ENCODE measurements around the gene SNAI3. TPM values are rescaled to one million over a fixed set of nuclear protein-coding genes. Genes with fewer than 3 reads are reported as not detected.

The SNAI3 gene
- total RNA-seq, 2 experiments from 2014 or later = 13.4 to 14.3 TPM

DNA sequence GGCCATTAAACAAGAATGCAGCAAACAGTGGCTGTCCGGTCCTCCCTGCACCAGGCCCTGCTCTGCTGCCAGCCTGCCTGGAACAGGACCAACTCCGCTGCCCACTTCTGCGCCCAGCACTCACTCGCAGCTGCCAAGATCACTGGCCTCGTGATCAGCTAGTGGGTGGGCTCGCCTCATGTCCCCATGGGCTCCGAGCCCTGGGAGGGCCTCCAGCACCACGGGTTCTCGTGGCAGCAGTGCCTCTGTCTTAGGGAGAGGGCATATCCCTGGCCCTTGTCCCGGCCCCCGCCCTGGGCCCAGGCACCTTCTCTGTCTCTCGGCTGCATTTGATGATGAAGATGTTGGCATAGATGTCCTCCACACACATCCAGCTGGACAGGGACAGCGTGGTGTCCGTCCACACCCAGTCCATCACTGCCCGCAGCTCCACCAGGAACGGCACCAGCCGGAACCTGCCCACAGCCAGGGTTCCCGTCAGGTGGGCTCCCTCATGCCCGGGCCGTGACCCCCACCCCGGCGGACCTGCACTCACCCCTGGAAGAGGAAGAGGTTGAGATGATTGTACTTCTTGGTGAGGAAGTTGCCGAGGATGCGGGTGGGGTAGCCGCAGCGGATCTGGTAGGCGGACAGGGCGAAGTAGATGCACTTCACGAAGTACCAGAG, 33.1 kb upstream of the SNAI3 start:
- ATAC-seq = no peak
- H3K9me3 Mint-ChIP-seq (ENCODE audit: insufficient read depth) = no peaks in the 10 kb centered on the region
- no peaks in the 10 kb centered on the region for H3K4me1 Mint-ChIP-seq (ENCODE audit: low read depth)
- H3K36me3 Mint-ChIP-seq (ENCODE audit: low read depth) = peaks cover 43% of the 10 kb centered on the region
- CTCF ChIA-PET = no interaction called here
- no peak for DNase-seq
- H3K27ac Mint-ChIP-seq = peak overlapping the region; percentile 16
- H3K27me3 Mint-ChIP-seq (ENCODE audit: low read depth) = no peaks in the 10 kb centered on the region
- POLR2A ChIA-PET = no interaction called here
- H3K4me3 Mint-ChIP-seq = no peak overlapping the region

DNA sequence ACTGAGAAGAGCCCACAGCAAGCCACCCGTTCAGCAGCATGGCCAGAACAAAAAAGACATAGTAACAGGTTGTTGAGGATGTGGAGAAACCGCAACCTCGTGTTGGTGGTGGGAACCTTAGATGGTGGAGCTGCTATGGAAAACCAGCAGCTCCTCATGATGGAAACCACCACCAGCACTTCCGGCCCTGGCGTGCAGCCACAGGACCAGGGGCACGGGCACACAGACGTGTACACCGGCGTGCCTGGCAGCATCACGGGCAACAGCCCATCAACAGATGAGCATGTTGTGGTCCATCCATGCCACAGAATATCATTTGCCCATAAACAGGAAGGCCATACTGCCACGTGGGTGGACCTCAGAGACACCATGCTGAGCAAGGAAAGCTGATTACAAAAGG, 31.9 kb upstream of the SNAI3 start:
- Mint-ChIP-seq H3K9me3 (ENCODE audit: insufficient read depth) (no peaks in the 10 kb centered on the region), H3K4me3 (no peak overlapping the region), H3K27me3 (ENCODE audit: low read depth) (no peaks in the 10 kb centered on the region), H3K36me3 (ENCODE audit: low read depth) (peaks cover 39% of the 10 kb centered on the region), H3K27ac (no peak overlapping the region), H3K4me1 (ENCODE audit: low read depth) (no peaks in the 10 kb centered on the region)
- DNase-seq (no peak), ATAC-seq (no peak)
- CTCF ChIA-PET = no interaction called here
- POLR2A ChIA-PET = interaction anchor here (1.0 kb wide), 1 partner anchor 11 kb away, joined by 3 read pairs; the partner anchor contains the start of gene CTU2

DNA sequence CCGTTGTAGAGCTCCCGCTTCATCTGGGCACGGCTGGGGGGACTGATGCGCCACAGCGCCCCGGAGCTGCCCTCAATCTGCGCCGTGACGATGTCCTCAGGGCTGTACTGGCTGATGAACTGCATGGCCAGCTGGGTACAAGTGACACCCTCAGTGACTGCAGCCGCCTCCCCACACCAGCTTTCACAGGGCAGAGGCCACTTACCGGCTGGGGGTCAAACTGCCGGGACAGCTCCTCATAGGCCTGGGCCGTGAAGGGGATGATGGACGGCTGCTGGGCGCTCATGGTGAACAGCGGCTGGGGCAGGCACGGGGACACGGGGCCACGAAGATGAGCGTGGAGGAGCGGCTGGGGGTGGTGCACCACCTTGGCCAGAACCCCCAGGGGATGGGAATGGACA, 30.3 kb upstream of the SNAI3 start:
- Mint-ChIP-seq H3K36me3 (ENCODE audit: low read depth) (peaks cover 35% of the 10 kb centered on the region), H3K4me1 (ENCODE audit: low read depth) (no peaks in the 10 kb centered on the region), H3K4me3 (no peak overlapping the region), H3K9me3 (ENCODE audit: insufficient read depth) (no peaks in the 10 kb centered on the region), H3K27ac (no peak overlapping the region), H3K27me3 (ENCODE audit: low read depth) (no peaks in the 10 kb centered on the region)
- POLR2A ChIA-PET = interaction anchor here (0.5 kb wide), 1 partner anchor 8 kb away, joined by 3 read pairs; no protein-coding TSS in a partner anchor
- ATAC-seq = no peak
- DNase-seq = no peak
- CTCF ChIA-PET = no interaction called here

DNA sequence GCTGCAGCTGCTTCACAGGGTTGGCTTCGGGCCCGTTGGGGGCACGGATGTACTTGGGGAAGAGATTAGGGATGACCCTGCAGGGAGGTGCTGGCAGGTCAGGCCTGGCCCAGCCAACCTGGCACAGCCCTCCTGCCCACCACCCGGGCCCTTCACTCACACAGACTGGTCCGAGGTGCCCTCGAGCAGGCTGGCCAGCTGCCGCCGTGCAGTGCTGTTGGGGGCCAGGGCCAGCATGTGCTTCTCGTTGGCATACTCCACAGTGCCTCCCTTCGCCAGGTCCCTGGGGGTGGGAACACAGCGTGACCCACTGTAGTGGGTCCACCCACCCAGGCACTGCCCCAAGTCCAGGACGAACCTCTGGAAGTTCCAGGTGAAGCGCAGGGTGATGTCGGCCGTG, 29.9 kb upstream of the SNAI3 start:
- Mint-ChIP-seq H3K4me1 (ENCODE audit: low read depth) (no peaks in the 10 kb centered on the region), H3K4me3 (no peak overlapping the region), H3K27me3 (ENCODE audit: low read depth) (no peaks in the 10 kb centered on the region), H3K36me3 (ENCODE audit: low read depth) (peaks cover 33% of the 10 kb centered on the region), H3K27ac (no peak overlapping the region), H3K9me3 (ENCODE audit: insufficient read depth) (no peaks in the 10 kb centered on the region)
- POLR2A ChIA-PET = no interaction called here
- CTCF ChIA-PET = interaction anchor here (1.2 kb wide), 1 partner anchor 27 kb away, joined by 3 read pairs; no protein-coding TSS in a partner anchor
- DNase-seq (no peak), ATAC-seq (no peak)

DNA sequence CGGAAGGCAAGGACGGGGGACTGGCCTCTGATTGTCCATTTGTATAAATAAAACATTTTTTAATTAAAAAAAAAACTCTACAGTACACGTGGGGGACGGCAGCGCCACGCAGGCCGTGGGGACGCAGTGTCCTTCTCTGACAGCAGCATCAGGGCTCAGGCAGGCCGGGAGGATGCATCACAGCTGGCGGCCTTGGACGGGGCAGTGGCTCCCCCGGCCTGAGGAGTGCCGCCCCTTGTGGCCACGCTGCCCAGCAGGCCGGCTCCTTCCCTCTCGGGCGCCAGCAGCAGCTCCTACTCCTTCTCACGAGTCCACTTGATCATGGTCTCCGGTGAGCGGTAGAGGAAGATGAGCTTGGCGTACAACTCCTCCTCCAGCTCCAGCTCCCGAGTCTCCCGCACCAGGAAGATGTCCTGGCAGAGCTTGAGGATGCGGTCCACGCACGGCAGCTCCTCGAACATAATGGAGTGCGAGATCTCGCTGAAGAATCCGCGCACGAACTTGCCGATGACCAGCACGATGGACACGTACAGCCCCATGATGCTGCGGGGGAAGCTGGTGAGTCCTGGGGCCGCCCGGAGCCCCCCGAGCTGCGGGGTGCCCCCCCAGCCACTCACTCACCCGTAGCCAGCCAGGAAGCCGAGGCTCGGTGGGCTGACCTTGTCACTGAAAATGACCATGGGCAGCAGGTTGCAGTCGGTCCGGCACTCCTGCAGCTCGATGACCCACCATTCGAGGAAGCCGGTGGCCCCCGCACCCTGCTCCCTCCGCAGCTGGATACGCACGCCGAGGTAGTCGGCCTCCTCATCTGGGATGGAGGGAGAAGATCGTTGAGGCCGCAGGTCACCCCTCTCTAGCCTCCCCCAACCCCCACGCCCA, 29.2 kb upstream of the SNAI3 start:
- Mint-ChIP-seq H3K4me1 (ENCODE audit: low read depth) (peaks cover 4% of the 10 kb centered on the region), H3K4me3 (no peak overlapping the region), H3K36me3 (ENCODE audit: low read depth) (peaks cover 30% of the 10 kb centered on the region), H3K9me3 (ENCODE audit: insufficient read depth) (no peaks in the 10 kb centered on the region), H3K27ac (no peak overlapping the region), H3K27me3 (ENCODE audit: low read depth) (no peaks in the 10 kb centered on the region)
- POLR2A ChIA-PET = interaction anchor here (0.6 kb wide), 1 partner anchor 68 kb away, joined by 3 read pairs; no protein-coding TSS in a partner anchor
- no peak for ATAC-seq
- CTCF ChIA-PET = interaction anchor here (1.2 kb wide), 1 partner anchor 28 kb away, joined by 3 read pairs; no protein-coding TSS in a partner anchor
- DNase-seq = no peak

DNA sequence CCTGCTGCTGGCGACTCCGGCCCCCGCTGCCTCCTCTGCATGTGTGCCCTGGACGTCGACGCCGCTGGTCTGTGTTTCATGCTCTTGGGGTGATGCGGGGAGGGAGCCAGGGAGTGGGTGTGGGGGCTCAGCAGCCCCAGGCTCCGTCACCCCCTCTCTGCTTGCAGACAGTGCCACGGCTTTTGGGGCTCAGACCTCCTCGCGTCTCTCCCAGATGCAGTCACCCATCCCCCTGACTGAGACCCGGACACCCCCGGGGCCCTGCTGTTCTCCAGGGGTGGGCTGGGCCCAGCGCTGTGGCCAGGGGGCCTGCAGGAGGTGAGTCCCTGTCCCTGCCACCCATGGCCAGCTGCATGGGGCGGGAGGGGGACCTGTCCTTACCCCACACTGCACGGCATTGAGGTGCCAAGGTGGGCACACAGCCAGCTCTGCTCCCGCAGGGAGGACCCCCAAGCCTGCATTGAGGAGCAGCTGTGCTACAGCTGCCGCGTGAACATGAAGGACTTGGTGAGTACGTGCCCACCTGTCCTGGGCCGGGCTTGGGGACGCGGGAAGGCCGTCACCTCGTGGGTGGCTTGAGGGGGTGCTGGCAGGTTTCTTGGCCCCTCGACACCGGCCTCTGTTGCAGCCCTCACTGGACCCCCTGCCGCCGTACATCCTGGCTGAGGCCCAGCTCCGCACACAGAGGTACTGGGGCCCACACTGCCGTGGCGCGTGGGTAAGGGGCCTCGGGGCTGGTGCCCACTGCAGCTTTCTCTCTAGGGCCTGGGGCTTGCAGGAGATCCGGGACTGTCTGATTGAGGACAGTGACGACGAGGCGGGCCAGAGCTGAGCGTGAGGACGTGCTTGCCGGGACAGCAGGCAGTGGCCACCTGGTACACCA, 28.4 kb upstream of the SNAI3 start:
- ChIA-PET POLR2A (interaction anchor here (0.6 kb wide), 1 partner anchor 69 kb away, joined by 3 read pairs; no protein-coding TSS in a partner anchor), CTCF (interaction anchor here (1.2 kb wide), 1 partner anchor 28 kb away, joined by 3 read pairs; no protein-coding TSS in a partner anchor)
- H3K4me1 Mint-ChIP-seq (ENCODE audit: low read depth) = peaks cover 4% of the 10 kb centered on the region
- H3K36me3 Mint-ChIP-seq (ENCODE audit: low read depth) = peaks cover 25% of the 10 kb centered on the region
- DNase-seq = no peak
- no peak overlapping the region for H3K4me3 Mint-ChIP-seq
- no peak overlapping the region for H3K27ac Mint-ChIP-seq
- ATAC-seq = no peak
- H3K27me3 Mint-ChIP-seq (ENCODE audit: low read depth) = no peaks in the 10 kb centered on the region
- H3K9me3 Mint-ChIP-seq (ENCODE audit: insufficient read depth) = no peaks in the 10 kb centered on the region

DNA sequence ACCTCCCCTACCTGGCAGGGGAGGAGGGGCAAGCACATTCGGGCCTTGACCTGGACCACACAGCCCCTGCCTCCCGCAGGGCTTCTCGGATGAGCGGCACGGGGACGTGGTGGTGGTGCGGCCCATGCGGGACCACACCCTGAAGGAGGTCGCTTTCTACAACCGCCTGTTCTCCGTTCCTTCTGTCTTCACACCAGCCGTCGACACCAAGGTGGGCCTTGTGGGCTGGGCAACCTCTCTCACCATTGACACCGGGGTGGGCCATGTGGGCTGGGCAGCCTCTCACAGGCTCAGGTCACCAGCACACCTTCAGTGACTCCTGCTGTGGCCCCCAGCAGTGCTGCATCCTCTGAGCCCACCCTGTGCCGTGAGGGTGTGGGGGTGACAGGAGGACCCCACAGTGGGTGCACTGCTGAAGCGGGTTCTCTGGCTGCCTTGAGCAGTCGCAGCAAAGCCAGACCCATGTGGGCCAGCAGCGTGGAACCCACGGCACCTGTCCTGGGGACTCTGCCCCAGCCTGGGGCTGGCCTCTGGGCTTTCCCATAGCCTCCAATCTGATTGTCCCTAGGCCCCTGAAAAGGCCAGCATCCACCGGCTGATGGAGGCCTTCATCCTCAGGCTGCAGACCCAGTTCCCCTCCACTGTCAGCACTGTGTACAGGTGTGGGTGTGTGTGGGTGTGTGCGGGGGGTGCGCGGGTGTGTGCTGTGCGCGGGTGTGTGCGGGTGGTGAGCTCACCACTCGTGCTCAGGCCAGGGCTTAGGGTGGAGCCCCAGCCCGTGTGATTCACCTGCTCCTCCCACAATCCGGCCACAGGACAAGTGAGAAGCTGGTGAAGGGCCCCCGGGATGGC, 27.5 kb upstream of the SNAI3 start:
- no peaks in the 10 kb centered on the region for H3K27me3 Mint-ChIP-seq (ENCODE audit: low read depth)
- CTCF ChIA-PET = no interaction called here
- H3K4me1 Mint-ChIP-seq (ENCODE audit: low read depth) = peaks cover 4% of the 10 kb centered on the region
- no peak for ATAC-seq
- peaks cover 16% of the 10 kb centered on the region for H3K36me3 Mint-ChIP-seq (ENCODE audit: low read depth)
- H3K4me3 Mint-ChIP-seq = no peak overlapping the region
- DNase-seq = no peak
- POLR2A ChIA-PET = no interaction called here
- no peak overlapping the region for H3K27ac Mint-ChIP-seq
- no peaks in the 10 kb centered on the region for H3K9me3 Mint-ChIP-seq (ENCODE audit: insufficient read depth)

DNA sequence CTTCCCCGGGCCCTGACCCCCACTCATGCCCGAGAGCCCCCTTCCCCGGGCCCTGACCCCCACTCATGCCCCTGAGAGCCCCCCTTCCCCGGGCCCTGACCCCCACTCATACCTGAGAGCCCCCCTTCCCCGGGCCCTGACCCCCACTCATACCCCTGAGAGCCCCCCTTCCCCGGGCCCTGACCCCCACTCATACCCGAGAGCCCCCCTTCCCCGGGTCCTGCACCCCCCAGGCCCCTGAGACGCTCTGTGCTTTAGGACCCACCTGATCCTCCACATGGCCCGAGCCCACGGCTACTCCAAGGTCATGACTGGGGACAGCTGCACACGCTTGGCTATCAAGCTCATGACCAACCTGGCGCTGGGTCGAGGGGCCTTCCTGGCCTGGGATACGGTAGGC, 26.7 kb upstream of the SNAI3 start:
- peaks cover 4% of the 10 kb centered on the region for H3K4me1 Mint-ChIP-seq (ENCODE audit: low read depth)
- CTCF ChIA-PET = no interaction called here
- H3K9me3 Mint-ChIP-seq (ENCODE audit: insufficient read depth) = no peaks in the 10 kb centered on the region
- no peaks in the 10 kb centered on the region for H3K27me3 Mint-ChIP-seq (ENCODE audit: low read depth)
- peaks cover 16% of the 10 kb centered on the region for H3K36me3 Mint-ChIP-seq (ENCODE audit: low read depth)
- ATAC-seq (no peak), DNase-seq (no peak)
- H3K4me3 Mint-ChIP-seq = no peak overlapping the region
- no peak overlapping the region for H3K27ac Mint-ChIP-seq
- POLR2A ChIA-PET = no interaction called here

DNA sequence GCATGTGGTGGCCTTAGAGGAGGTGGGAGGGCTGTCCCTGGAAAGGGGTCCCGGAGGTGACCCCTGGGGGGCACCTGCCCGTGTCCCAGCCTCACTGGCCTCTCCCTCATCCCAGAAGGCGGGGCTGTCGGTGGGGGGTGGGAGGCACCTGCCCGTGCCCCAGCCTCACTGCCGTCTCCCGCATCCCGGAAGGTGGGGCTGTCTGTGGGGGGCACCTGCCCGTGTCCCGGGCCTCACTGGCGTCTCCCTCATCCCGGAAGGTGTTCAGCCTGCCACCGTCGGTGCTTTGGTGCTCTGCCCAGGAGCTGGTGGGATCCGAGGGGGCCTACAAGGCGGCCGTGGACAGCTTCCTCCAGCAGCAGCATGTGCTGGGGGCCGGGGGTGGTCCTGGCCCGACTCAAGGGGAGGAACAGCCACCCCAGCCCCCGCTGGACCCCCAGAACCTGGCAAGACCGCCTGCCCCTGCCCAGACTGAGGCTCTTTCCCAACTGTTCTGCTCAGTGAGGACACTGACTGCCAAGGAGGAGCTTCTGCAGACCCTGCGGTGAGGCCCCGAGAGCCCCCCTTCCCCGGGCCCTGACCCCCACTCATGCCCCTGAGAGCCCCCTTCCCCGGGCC, 26.2 kb upstream of the SNAI3 start:
- CTCF ChIA-PET = no interaction called here
- no peak for ATAC-seq
- no peak overlapping the region for H3K27ac Mint-ChIP-seq
- no peak overlapping the region for H3K4me3 Mint-ChIP-seq
- peaks cover 12% of the 10 kb centered on the region for H3K36me3 Mint-ChIP-seq (ENCODE audit: low read depth)
- no peaks in the 10 kb centered on the region for H3K27me3 Mint-ChIP-seq (ENCODE audit: low read depth)
- peaks cover 9% of the 10 kb centered on the region for H3K4me1 Mint-ChIP-seq (ENCODE audit: low read depth)
- POLR2A ChIA-PET = no interaction called here
- H3K9me3 Mint-ChIP-seq (ENCODE audit: insufficient read depth) = no peaks in the 10 kb centered on the region
- DNase-seq = no peak

DNA sequence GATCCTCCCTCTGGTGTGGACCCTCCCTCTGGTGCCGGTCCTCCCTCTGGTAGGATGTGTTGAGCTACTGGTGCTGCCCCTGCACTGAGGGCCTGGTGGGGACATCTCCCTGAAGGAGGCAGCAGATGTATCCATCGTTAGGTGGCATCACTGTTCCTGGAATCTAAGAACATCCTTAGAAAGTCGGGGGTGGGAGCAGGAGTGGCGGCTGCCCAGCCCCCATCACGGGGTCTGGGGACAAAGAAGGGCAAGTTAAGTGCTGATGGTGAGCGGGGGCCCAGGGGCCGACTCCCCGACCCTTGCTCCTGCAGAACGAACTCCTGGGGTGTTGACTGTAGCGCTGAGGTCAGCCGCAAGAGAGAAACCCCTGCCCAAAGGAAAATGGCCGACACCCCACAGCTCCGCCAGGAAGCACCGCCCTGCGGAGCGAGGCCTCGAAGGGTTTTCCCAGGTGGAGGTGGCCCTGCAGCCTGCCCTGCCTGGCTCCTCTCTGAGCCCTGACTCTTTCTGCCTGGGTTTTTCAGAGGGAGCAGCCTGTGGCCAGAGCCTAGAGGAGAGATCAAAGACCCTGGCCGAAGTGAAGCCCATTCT, 25.5 kb upstream of the SNAI3 start:
- H3K4me3 Mint-ChIP-seq = no peak overlapping the region
- POLR2A ChIA-PET = no interaction called here
- CTCF ChIA-PET = no interaction called here

More for the DNA sequence above, 25.5 kb upstream of the SNAI3 start:
- no peaks in the 10 kb centered on the region for H3K9me3 Mint-ChIP-seq (ENCODE audit: insufficient read depth)
- ATAC-seq = no peak
- H3K36me3 Mint-ChIP-seq (ENCODE audit: low read depth) = peaks cover 7% of the 10 kb centered on the region
- no peaks in the 10 kb centered on the region for H3K27me3 Mint-ChIP-seq (ENCODE audit: low read depth)
- peaks cover 15% of the 10 kb centered on the region for H3K4me1 Mint-ChIP-seq (ENCODE audit: low read depth)
- no peak overlapping the region for H3K27ac Mint-ChIP-seq
- DNase-seq = no peak

All from activated CD8-positive, alpha-beta T cell treated with anti-CD3 and anti-CD28 coated beads, Interleukin-2, amount 10 ng/mL, durations not matched to agents 7 days and 5 days (primary cell).